Activated T-cell treated with anti-CD3 and anti-CD28 coated beads for 48 hours (primary cell): ENCODE results near the gene MFSD1.

Experiments used
- DNase-seq: peaks from one replicate; pipeline ENCODE4 v3.0.0-alpha.2; 2020; ENCODE audit warnings: low read depth

The MFSD1 gene

GRCh38 chr3:158819282-158819681, 17.4 kb downstream of the MFSD1 start:
- no peak for DNase-seq

- DNase-seq: no peak
Observed at GRCh38 chr3:158820521-158820920, 18.7 kb downstream of the MFSD1 start.

- no peak for DNase-seq
Observed at GRCh38 chr3:158821847-158822246, 20.0 kb downstream of the MFSD1 start.

GRCh38 chr3:158823426-158823825, 21.6 kb downstream of the MFSD1 start:
- DNase-seq: no peak

GRCh38 chr3:158827773-158828172, 25.9 kb downstream of the MFSD1 start:
- no peak for DNase-seq

GRCh38 chr3:158830391-158830790, 28.5 kb downstream of the MFSD1 start:
- DNase-seq: no peak

- no peak for DNase-seq
Observed at GRCh38 chr3:158831861-158832260, 30.0 kb downstream of the MFSD1 start.

- DNase-seq: no peak
Observed at GRCh38 chr3:158835631-158836030, 33.8 kb downstream of the MFSD1 start.

GRCh38 chr3:158836312-158836711, 34.5 kb downstream of the MFSD1 start:
- DNase-seq: no peak

GRCh38 chr3:158837240-158837639, 35.4 kb downstream of the MFSD1 start:
- no peak for DNase-seq

GRCh38 chr3:158839966-158840365, 38.1 kb downstream of the MFSD1 start:
- DNase-seq: no peak

GRCh38 chr3:158841387-158841786, 39.5 kb downstream of the MFSD1 start:
- DNase-seq: no peak

GRCh38 chr3:158842976-158843375, 41.1 kb downstream of the MFSD1 start:
- DNase-seq: no peak

GRCh38 chr3:158845765-158846350, 44.0 kb downstream of the MFSD1 start:
- DNase-seq: no peak

GRCh38 chr3:158846803-158847451, 45.1 kb downstream of the MFSD1 start:
- DNase-seq: no peak

- DNase-seq: no peak
Observed at GRCh38 chr3:158847452-158847821, 45.6 kb downstream of the MFSD1 start.

- DNase-seq: no peak
Observed at GRCh38 chr3:158847885-158848284, 46.0 kb downstream of the MFSD1 start.

- DNase-seq: no peak
Observed at GRCh38 chr3:158849757-158850156, 47.9 kb downstream of the MFSD1 start.

- DNase-seq: no peak
Observed at GRCh38 chr3:158859362-158859761, 57.5 kb downstream of the MFSD1 start.

GRCh38 chr3:158863247-158863646, 61.4 kb downstream of the MFSD1 start:
- no peak for DNase-seq

- DNase-seq: no peak
Observed at GRCh38 chr3:158864492-158864891, 62.6 kb downstream of the MFSD1 start.

- no peak for DNase-seq
Observed at GRCh38 chr3:158875700-158876099, 73.8 kb downstream of the MFSD1 start.
